Fibroblast of skin of left quadriceps (primary cell): ENCODE data around the gene PLBD2.

ENCODE experiments used
- DNase-seq, 2 experiments: peaks; one replicate each; pipeline ENCODE4 v3.0.0-alpha.2; 2013; ENCODE audit warnings: low read depth in 2 of 2

PLBD2 gene

GRCh38 chr12:113358381-113359132 is at the start of gene PLBD2:
Gene PLBD2 (plus strand): TSS chr12:113358587. CDS start chr12:113358601, 14 bp downstream.
- peak; percentile 85 for DNase-seq

- DNase-seq: no peak
Measured at GRCh38 chr12:113310489-113310888, 47.9 kb upstream of the PLBD2 start.

GRCh38 chr12:113314121-113314529 is 44.3 kb upstream of the PLBD2 start:
- DNase-seq: peak in 1 of 2 experiments; percentile 18

GRCh38 chr12:113315358-113315757 is 43.0 kb upstream of the PLBD2 start:
- DNase-seq: no peak

- DNase-seq: no peak
Measured at GRCh38 chr12:113316155-113316554, 42.2 kb upstream of the PLBD2 start.

- no peak for DNase-seq
Measured at GRCh38 chr12:113317122-113317521, 41.3 kb upstream of the PLBD2 start.

- no peak for DNase-seq
Measured at GRCh38 chr12:113318046-113318656, 40.2 kb upstream of the PLBD2 start.

- DNase-seq: no peak
Measured at GRCh38 chr12:113318900-113319628, 39.3 kb upstream of the PLBD2 start.

GRCh38 chr12:113320401-113320800 is 38.0 kb upstream of the PLBD2 start:
- no peak for DNase-seq

- peak; percentile 20 to 21 for DNase-seq
Measured at GRCh38 chr12:113322343-113322742, 36.0 kb upstream of the PLBD2 start.

GRCh38 chr12:113325916-113326315 is 32.5 kb upstream of the PLBD2 start:
- peak; percentile 12 to 18 for DNase-seq

- no peak for DNase-seq
Measured at GRCh38 chr12:113326775-113327395, 31.5 kb upstream of the PLBD2 start.

GRCh38 chr12:113328368-113328889 is 30.0 kb upstream of the PLBD2 start:
- DNase-seq: no peak

- no peak for DNase-seq
Measured at GRCh38 chr12:113329022-113329790, 29.2 kb upstream of the PLBD2 start.

GRCh38 chr12:113329791-113330417 is 28.5 kb upstream of the PLBD2 start:
- DNase-seq: no peak

- no peak for DNase-seq
Measured at GRCh38 chr12:113330505-113330904, 27.9 kb upstream of the PLBD2 start.

- DNase-seq: no peak
Measured at GRCh38 chr12:113332688-113333417, 25.5 kb upstream of the PLBD2 start.

GRCh38 chr12:113333418-113333750 is 25.0 kb upstream of the PLBD2 start:
- no peak for DNase-seq

- DNase-seq: no peak
Measured at GRCh38 chr12:113333877-113334785, 24.3 kb upstream of the PLBD2 start.
